Measurements from ENCODE around the gene TMEM203. TPM values are rescaled to one million over a fixed set of nuclear protein-coding genes. Genes with fewer than 3 reads are reported as not detected.

Gene TMEM203
- total and polyA plus RNA-seq, 2 of the 13 experiments (the other 11 are each of a cell fraction or from before 2014, with no cell fraction given): 23.4 to 36.7 TPM

DNA sequence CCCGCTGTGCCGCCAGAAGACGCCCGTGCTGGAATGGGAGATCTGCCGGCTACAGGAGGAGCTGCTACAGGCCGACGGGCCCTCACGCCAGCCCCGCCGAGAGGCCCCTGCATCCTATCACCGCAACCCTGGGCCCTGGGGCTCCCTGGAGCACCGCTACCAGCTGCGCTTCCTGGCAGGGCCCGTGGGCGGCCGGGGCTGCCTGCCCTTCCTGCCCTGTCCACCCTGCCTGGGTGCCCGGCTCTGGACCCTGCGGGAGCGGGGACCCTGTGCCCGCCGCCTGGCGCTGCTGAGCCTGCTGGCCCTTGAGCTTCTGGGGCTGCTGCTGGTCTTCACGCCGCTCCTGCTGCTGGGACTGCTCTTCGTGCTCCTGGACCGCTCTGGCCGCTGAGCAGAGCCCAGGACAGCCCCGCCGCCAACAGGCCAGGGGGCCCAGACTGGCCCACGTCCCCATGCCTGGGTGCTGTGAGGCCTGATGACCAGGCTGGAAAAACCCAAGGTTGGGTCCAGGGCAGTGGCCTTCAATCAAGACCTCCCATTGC, 12.8 kb upstream of the TMEM203 start (continued):
- TF ChIP-seq ZNF839 (CRISPR knock-in tag; IDR thresholded peaks at IDR 0.05; ENCODE audit: borderline replicate concordance): no peak
- no peak for TF ChIP-seq ZBTB4 (CRISPR knock-in tag; IDR thresholded peaks at IDR 0.05; ENCODE audit: borderline replicate concordance)
- no peak for TF ChIP-seq SOX5 (CRISPR knock-in tag; IDR thresholded peaks at IDR 0.05; ENCODE audit: borderline replicate concordance)
- no peak for TF ChIP-seq ZNF629 (CRISPR knock-in tag; conservative IDR thresholded peaks at IDR 0.05)
- no peak for TF ChIP-seq NFYC (CRISPR knock-in tag; IDR thresholded peaks at IDR 0.05)
- no peak for TF ChIP-seq ZNF160 (CRISPR knock-in tag; IDR thresholded peaks at IDR 0.05)
- no peak for TF ChIP-seq ZNF781 (CRISPR knock-in tag; IDR thresholded peaks at IDR 0.05; ENCODE audit: borderline replicate concordance, not compliant biosample characterization)
- TF ChIP-seq MYC (CRISPR knock-in tag; IDR thresholded peaks at IDR 0.05; ENCODE audit: borderline replicate concordance): no peak
- no peak for TF ChIP-seq JUN (CRISPR knock-in tag; IDR thresholded peaks at IDR 0.05)
- no peak for TF ChIP-seq RARG (CRISPR knock-in tag; IDR thresholded peaks at IDR 0.05; ENCODE audit: low read depth)
- no peak for TF ChIP-seq ZNF589 (CRISPR knock-in tag; conservative IDR thresholded peaks at IDR 0.05)
- TF ChIP-seq, protein P1, sequence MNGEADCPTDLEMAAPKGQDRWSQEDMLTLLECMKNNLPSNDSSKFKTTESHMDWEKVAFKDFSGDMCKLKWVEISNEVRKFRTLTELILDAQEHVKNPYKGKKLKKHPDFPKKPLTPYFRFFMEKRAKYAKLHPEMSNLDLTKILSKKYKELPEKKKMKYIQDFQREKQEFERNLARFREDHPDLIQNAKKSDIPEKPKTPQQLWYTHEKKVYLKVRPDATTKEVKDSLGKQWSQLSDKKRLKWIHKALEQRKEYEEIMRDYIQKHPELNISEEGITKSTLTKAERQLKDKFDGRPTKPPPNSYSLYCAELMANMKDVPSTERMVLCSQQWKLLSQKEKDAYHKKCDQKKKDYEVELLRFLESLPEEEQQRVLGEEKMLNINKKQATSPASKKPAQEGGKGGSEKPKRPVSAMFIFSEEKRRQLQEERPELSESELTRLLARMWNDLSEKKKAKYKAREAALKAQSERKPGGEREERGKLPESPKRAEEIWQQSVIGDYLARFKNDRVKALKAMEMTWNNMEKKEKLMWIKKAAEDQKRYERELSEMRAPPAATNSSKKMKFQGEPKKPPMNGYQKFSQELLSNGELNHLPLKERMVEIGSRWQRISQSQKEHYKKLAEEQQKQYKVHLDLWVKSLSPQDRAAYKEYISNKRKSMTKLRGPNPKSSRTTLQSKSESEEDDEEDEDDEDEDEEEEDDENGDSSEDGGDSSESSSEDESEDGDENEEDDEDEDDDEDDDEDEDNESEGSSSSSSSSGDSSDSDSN (CRISPR knock-in tag; IDR thresholded peaks at IDR 0.05): peak; percentile 58
- no peak for TF ChIP-seq NCOA5 (CRISPR knock-in tag; IDR thresholded peaks at IDR 0.05)
- TF ChIP-seq SRSF4 (IDR thresholded peaks at IDR 0.05; ENCODE audit: low read depth, low read length, poor library complexity, severe bottlenecking): no peak
- TF ChIP-seq ONECUT2 (CRISPR knock-in tag; IDR thresholded peaks at IDR 0.05): no peak
- no peak for TF ChIP-seq ATM (IDR thresholded peaks at IDR 0.05; ENCODE audit: borderline replicate concordance)
- TF ChIP-seq ARID2 (CRISPR knock-in tag; IDR thresholded peaks at IDR 0.05; ENCODE audit: borderline replicate concordance): 0 out of 2 replicates have a peak, but pooled peaks have one; percentile 51
- peak; percentile 56; the same call in 1 of the 2 replicates for TF ChIP-seq ZSCAN31 (CRISPR knock-in tag; IDR thresholded peaks at IDR 0.05; ENCODE audit: low read depth)
- no peak for TF ChIP-seq USF2 (IDR thresholded peaks at IDR 0.05; ENCODE audit: low read depth, low read length)
- TF ChIP-seq USF2 (CRISPR knock-in tag; IDR thresholded peaks at IDR 0.05; ENCODE audit: borderline replicate concordance): no peak
- no peak for TF ChIP-seq SUZ12 (IDR thresholded peaks at IDR 0.05; ENCODE audit: low read depth, low read length)
- no peak for TF ChIP-seq KDM2A (CRISPR knock-in tag; IDR thresholded peaks at IDR 0.05; ENCODE audit: borderline replicate concordance, low read depth)
